AG10803 (cell line): Measurements from ENCODE around the gene STX11.
"Not testable (repeated sequence)": the region's sequence is repeated elsewhere in the genome, so short reads cannot be mapped to it uniquely, and the experiment has no call there.

Experiments used
- DNase-seq: peaks from one replicate; pipeline ENCODE4 v3.0.0; 2010; ENCODE audit warnings: low read depth
- H3K4me3 ChIP-seq: 2 replicates; pipeline ENCODE4 v1.5.1; 2011; ENCODE audit warnings: mild to moderate bottlenecking, low read length, control low read depth
- TF ChIP-seq, protein P1 (sequence below): conservative IDR thresholded peaks from 2 replicates; pipeline ENCODE4 v1.5.1; 2011; ENCODE audit warnings: mild to moderate bottlenecking, low read length, control low read depth, inconsistent platforms

Gene STX11

DNA sequence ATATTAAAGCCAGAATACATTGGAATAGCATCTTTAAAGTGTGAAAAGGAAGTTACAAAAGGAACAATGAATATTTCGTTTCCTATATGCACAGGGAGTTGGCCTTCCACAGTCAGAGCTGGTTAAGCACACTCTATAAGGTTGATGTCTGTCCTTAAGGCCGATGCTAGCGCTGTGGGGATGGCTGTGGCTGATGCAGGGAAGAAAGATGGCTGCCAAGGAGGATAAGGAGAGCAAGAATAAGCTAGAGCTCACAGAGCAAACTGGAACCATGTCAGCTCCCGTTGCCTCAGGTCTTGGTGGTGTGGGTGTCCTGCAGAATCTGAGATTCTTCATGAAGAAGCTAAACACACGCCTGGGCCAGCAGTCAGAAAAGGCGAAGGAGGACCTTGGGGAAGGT is 20.8 kb upstream of the STX11 start:
- no peak overlapping the region for H3K4me3 ChIP-seq
- no peak for DNase-seq
- TF ChIP-seq, protein P1, sequence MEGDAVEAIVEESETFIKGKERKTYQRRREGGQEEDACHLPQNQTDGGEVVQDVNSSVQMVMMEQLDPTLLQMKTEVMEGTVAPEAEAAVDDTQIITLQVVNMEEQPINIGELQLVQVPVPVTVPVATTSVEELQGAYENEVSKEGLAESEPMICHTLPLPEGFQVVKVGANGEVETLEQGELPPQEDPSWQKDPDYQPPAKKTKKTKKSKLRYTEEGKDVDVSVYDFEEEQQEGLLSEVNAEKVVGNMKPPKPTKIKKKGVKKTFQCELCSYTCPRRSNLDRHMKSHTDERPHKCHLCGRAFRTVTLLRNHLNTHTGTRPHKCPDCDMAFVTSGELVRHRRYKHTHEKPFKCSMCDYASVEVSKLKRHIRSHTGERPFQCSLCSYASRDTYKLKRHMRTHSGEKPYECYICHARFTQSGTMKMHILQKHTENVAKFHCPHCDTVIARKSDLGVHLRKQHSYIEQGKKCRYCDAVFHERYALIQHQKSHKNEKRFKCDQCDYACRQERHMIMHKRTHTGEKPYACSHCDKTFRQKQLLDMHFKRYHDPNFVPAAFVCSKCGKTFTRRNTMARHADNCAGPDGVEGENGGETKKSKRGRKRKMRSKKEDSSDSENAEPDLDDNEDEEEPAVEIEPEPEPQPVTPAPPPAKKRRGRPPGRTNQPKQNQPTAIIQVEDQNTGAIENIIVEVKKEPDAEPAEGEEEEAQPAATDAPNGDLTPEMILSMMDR, result no peak

DNA sequence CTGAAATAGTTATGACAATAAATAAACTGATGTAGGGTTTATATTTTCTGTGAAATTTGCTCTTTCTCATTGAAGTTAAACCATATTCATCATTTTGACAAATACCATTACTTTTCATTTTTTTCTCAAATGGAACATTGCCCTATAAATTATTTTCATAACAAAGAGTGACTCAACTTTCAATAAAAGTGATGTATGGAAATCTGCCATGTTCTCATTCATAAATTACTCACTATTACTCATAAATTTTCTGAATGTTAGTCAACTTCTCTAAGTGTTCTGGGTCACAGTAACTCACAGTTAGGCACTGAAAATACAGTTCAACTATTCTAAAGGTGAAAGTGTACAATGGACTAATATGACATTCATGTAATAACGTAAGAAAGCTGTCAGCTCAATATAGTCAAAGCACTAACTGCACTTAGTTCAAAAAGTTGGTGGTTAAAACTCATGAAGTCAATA is 19.0 kb upstream of the STX11 start:
- peak; percentile 29 for DNase-seq
- TF ChIP-seq, protein P1, result no peak
- H3K4me3 ChIP-seq, result no peak overlapping the region

GRCh38 chr6:144132167-144132690 is 18.1 kb upstream of the STX11 start:
- DNase-seq, H3K4me3 ChIP-seq: not testable (repeated sequence)

- TF ChIP-seq, protein P1, result no peak
- H3K4me3 ChIP-seq, result no peak overlapping the region
- no peak for DNase-seq
Measured at GRCh38 chr6:144133225-144133821, 17.0 kb upstream of the STX11 start.

- TF ChIP-seq, protein P1, result no peak
- no peak overlapping the region for H3K4me3 ChIP-seq
- DNase-seq, result peak; percentile 54
Measured at GRCh38 chr6:144134176-144134575, 16.1 kb upstream of the STX11 start.

- no peak for DNase-seq
- TF ChIP-seq, protein P1, result no peak
- H3K4me3 ChIP-seq, result no peak overlapping the region
Measured at GRCh38 chr6:144134737-144135136, 15.6 kb upstream of the STX11 start.

DNA sequence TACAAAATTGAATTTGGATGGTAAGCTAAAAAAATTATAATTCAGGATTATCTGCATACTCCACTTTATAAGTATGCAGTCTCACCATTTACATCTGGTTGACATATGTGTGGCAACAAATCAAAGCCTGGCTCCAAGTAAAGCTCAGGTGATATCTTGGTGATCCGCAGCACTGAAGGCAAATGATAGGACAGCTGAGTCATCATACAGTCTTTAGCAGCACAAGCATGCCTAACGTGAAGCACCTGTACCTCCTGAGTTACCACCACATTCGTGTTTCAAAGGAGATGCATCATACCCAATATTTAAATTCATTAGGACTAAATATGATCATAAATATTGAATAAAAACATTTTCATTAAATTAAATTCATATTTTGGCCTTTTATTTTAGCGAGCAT is 11.8 kb upstream of the STX11 start:
- no peak for DNase-seq
- no peak overlapping the region for H3K4me3 ChIP-seq
- TF ChIP-seq, protein P1, result no peak

- DNase-seq, result no peak
Measured at GRCh38 chr6:144139817-144140216, 10.5 kb upstream of the STX11 start.

More at GRCh38 chr6:144139817-144140216, 10.5 kb upstream of the STX11 start:
- TF ChIP-seq, protein P1, result no peak
- H3K4me3 ChIP-seq, result no peak overlapping the region
